Pancreas (tissue), 10 donors: ENCODE measurements around the gene SORCS2. TPM values are rescaled to one million over a fixed set of nuclear protein-coding genes. Genes with fewer than 3 reads are reported as not detected.

Experiments
- ATAC-seq, 4 donors: fragments of 200-7000 bp; cut with Tn5 transposase; one replicate each; pipeline versions ENCODE4 v1.8.0 to v1.9.1; 2020; ENCODE audit warnings: mild to moderate bottlenecking in 4 of 4, moderate library complexity in 4 of 4
- DNase-seq, 6 donors: peaks; one replicate each; pipeline ENCODE4 v3.0.0-alpha.2; 2020
- FAIRE-seq: peaks from 2 replicates; lab custom pipeline; 2012; peaks lifted over from hg19 to GRCh38; lab: Jason Lieb, UNC
- H3K27ac ChIP-seq, 4 donors: fragments of 200-600 bp; sonication (generic); 1 replicate in 3 of 4; 2 replicates in 1 of 4; pipeline versions ENCODE4 v1.5.0 to v1.8.0; 2020
- H3K27me3 ChIP-seq, 4 donors: fragments of 200-600 bp; one replicate each; pipeline ENCODE4 v1.8.0; 2021
- H3K36me3 ChIP-seq, 3 donors: fragments of 200-600 bp; sonication (generic) in 1 of 3; one replicate each; pipeline versions ENCODE4 v1.5.0 to v1.8.0; 2020 to 2021
- H3K4me1 ChIP-seq, 3 donors: fragments of 200-600 bp; one replicate each; pipeline ENCODE4 v1.8.0; 2021
- H3K4me3 ChIP-seq, 4 donors: fragments of 200-600 bp; sonication (generic) in 2 of 4; one replicate each; pipeline versions ENCODE4 v1.5.0 to v1.8.0; 2020 to 2021
- H3K9me3 ChIP-seq, 4 donors: fragments of 200-600 bp; one replicate each; pipeline ENCODE4 v1.8.0; 2021
- WGBS, 2 donors: extraction: QIAGEN DNeasy Blood & Tissue Kit; methylation state at CpG; one replicate each; pipeline ENCODE4 v1.1.7; 2013; 5-methylcytosine and 5-hydroxymethylcytosine counted together
- intact Hi-C, 3 donors: fragments of 100-400 bp; cut with DNase I; formaldehyde crosslinking; loops; one replicate each; pipeline versions ENCODE4 v1.11.1 to v1.14.2; 2022
- polyA plus RNA-seq, 2 donors: library from polyadenylated mRNA; stranded (reverse); fragments of 200-250 nt; gene quantifications; one replicate each; pipeline ENCODE4 v1.2.3, GENCODE V29; 2013
- total RNA-seq, 6 donors: library from RNA; stranded (reverse); fragmentation: NEBNext Ultra II Directional in 4 of 6; extraction: Animal tissue kit (Norgen Biotek cat#: 25700) in 4 of 6; gene quantifications; one replicate each; pipeline versions ENCODE4 v1.2.1 to v1.2.4, GENCODE V29; 2021 to 2023
- TF ChIP-seq, protein P1 (sequence below), 4 donors: fragments of 200-600 bp; sonication (generic) in 3 of 4; IDR thresholded peaks; one replicate each; pipeline versions ENCODE4 v1.5.0 to v1.8.0; 2021; ENCODE audit warnings: antibody characterized with exemption in 4 of 4
- donor health status: healthy with polysubstance abuse.
- donor health status: DM: no; HTN: no; CAD: no; lungs with moderate emphysema.
- donor health status: DM: no; HTN: no; CAD: no.
- donor health status: control.
- donor health status: control.
- donor health status: Bipolar disorder and iron deficiency.
- donor health status: DM: yes; HTN: yes; CAD: no.
- donor health status: DM: no; HTN: no; CAD: no.
- donor health status: DM: no; HTN: no; CAD: no.
- donor health status: DM: yes; HTN: yes; CAD: no.

The SORCS2 gene
- total and polyA plus RNA-seq, 8 donors = 0.14 to 1.7 (median 0.42) TPM

DNA sequence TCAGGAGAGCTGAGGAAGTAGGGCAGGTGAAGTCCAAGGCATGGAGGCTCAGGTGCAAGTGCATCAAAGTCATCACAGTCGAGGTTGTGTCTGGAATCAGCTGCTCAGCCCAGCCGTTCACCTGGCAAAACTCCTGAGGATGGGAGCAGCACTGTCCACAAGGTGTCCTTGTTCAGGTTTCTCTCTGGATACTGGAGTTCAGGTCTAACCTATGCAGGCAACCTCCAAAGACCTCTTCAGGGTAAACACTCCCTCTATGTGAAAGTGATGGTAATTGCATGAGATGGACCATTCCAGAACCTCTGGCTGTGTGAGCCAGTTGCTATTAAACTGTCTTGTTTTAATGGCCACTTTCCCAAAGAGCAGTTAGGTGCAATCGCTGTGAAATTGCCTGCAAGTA, 362.6 kb downstream of the SORCS2 start:
- H3K4me1 ChIP-seq = no peaks in the 10 kb centered on the region
- no peaks in the 10 kb centered on the region for H3K36me3 ChIP-seq
- no peak overlapping the region for H3K4me3 ChIP-seq
- no peak overlapping the region for H3K27ac ChIP-seq
- DNase-seq = no peak
- H3K9me3 ChIP-seq = no peaks in the 10 kb centered on the region
- TF ChIP-seq, protein P1, sequence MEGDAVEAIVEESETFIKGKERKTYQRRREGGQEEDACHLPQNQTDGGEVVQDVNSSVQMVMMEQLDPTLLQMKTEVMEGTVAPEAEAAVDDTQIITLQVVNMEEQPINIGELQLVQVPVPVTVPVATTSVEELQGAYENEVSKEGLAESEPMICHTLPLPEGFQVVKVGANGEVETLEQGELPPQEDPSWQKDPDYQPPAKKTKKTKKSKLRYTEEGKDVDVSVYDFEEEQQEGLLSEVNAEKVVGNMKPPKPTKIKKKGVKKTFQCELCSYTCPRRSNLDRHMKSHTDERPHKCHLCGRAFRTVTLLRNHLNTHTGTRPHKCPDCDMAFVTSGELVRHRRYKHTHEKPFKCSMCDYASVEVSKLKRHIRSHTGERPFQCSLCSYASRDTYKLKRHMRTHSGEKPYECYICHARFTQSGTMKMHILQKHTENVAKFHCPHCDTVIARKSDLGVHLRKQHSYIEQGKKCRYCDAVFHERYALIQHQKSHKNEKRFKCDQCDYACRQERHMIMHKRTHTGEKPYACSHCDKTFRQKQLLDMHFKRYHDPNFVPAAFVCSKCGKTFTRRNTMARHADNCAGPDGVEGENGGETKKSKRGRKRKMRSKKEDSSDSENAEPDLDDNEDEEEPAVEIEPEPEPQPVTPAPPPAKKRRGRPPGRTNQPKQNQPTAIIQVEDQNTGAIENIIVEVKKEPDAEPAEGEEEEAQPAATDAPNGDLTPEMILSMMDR (IDR thresholded peaks at IDR 0.05) = no peak
- 40 to 46% methylated on average over 3 of the region's 3 CpGs for WGBS, 2 donors
- no peak for ATAC-seq
- H3K27me3 ChIP-seq = no peaks in the 10 kb centered on the region
- intact Hi-C loops = no loop called here
- no peak for FAIRE-seq

DNA sequence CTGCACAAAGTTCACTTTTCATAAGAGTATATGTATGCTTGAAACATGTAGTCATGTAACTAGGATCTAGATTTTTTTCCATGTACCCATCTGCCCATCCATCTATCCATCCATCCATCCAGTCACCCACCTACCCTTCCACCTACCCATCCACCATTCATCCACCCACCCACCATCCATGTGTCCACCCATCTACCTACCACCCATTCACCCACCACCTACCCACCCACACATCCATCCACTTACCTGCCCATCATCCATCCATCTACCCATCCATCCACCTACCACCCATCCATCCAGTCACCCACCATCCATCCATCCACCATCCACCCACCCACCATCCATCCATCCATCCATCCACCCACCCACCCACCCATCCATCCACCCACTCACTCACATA, 364.2 kb downstream of the SORCS2 start:
- DNase-seq (no peak), FAIRE-seq (no peak), ATAC-seq (no peak)
- no peaks in the 10 kb centered on the region for H3K4me1 ChIP-seq
- no peak overlapping the region for H3K4me3 ChIP-seq
- TF ChIP-seq, protein P1 (IDR thresholded peaks at IDR 0.05) = no peak
- H3K27me3 ChIP-seq = no peaks in the 10 kb centered on the region
- intact Hi-C loops = no loop called here
- no peaks in the 10 kb centered on the region for H3K9me3 ChIP-seq
- no peaks in the 10 kb centered on the region for H3K36me3 ChIP-seq
- H3K27ac ChIP-seq = no peak overlapping the region

DNA sequence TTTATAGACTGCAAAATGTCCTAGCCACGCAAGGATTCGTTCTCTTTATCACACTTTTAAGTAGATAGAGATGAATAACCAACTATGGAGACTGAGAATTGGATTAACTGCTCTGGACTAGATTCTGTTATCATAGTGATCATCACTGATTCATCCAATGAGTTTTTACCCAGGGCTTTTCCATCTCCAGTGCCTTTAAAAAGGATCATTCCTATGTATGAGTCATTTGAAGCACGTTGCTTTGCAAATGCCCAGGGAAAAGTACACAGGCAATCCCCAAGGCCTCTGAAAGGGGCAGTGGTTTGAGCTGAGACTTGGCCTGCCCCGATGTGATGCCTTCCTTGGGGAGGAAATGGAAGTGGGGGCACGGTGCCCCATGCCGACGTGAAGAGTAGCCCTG, 365.1 kb downstream of the SORCS2 start:
- no peak overlapping the region for H3K27ac ChIP-seq
- intact Hi-C loops = no loop called here
- TF ChIP-seq, protein P1 (IDR thresholded peaks at IDR 0.05) = no peak
- no peak for DNase-seq
- no peaks in the 10 kb centered on the region for H3K36me3 ChIP-seq
- H3K4me3 ChIP-seq = no peak overlapping the region
- no peaks in the 10 kb centered on the region for H3K9me3 ChIP-seq
- 64 to 67% methylated on average over 7 of the region's 7 CpGs for WGBS, 2 donors
- ATAC-seq = no peak
- no peaks in the 10 kb centered on the region for H3K4me1 ChIP-seq
- no peaks in the 10 kb centered on the region for H3K27me3 ChIP-seq
- FAIRE-seq = no peak

DNA sequence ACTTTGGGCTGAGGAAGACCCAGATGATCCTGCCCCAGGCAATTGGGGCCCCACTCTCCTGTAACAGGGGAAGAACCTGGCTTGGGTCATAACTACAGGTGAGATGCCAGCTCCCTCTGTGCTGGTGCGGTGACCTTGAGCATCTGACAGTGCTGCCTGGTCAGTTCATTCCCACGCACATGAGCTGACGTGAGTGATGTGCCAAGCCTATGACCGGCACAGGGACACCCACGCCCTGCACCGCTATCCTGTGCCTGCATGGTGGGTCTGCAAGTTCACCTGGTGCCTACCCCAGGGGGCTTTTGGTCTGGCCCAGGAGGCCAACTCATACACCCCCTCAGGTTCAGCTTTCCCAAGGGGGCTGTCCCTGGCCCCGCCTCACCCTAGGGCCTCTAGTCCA, 366.1 kb downstream of the SORCS2 start:
- Histone ChIP-seq H3K36me3 (no peaks in the 10 kb centered on the region), H3K4me1 (no peaks in the 10 kb centered on the region), H3K27ac (no peak overlapping the region), H3K4me3 (no peak overlapping the region), H3K27me3 (no peaks in the 10 kb centered on the region), H3K9me3 (no peaks in the 10 kb centered on the region)
- TF ChIP-seq, protein P1 (IDR thresholded peaks at IDR 0.05) = no peak
- DNase-seq = no peak
- intact Hi-C loops = no loop called here
- WGBS, 2 donors = 58 to 65% methylated on average over 4 to 7 of the region's 7 CpGs
- FAIRE-seq = no peak
- ATAC-seq = peak in 2 of 4 donors; percentile 32 to 35

DNA sequence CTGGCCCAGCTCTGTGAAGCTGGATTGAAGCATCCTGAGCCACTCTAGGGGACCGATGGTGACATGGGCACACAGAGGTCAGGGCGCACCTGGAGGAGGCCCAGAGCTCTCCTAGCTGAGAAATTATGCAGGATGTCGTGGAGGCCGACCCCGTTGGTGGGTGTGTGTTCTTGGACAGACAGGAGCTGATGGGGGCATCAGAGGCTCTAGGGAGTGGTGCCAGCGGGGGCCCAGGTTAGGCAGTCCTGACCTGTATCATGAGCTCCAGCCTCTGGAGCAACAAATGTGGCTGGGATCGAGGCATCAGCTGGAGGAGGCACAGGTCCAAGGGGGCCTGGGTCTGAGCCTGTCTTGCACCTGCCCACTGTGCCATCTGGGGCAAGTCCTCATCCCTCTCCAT, 367.0 kb downstream of the SORCS2 start:
- Histone ChIP-seq H3K4me1 (no peaks in the 10 kb centered on the region), H3K4me3 (no peak overlapping the region), H3K27ac (no peak overlapping the region), H3K9me3 (no peaks in the 10 kb centered on the region), H3K36me3 (no peaks in the 10 kb centered on the region), H3K27me3 (no peaks in the 10 kb centered on the region)
- DNase-seq = no peak
- ATAC-seq = no peak
- TF ChIP-seq, protein P1 (IDR thresholded peaks at IDR 0.05) = no peak
- WGBS, 2 donors = 79 to 84% methylated on average over 7 of the region's 7 CpGs
- intact Hi-C loops = no loop called here
- no peak for FAIRE-seq
